Neural cell (in vitro differentiated cells): ENCODE data around the gene LY6G6D. TPM values are rescaled to one million over a fixed set of nuclear protein-coding genes. Genes with fewer than 3 reads are reported as not detected.

Experiments
- H2AFZ ChIP-seq: fragments of 200-600, 300-800 bp; sonication (generic), shearing (Covaris generic); 2 replicates; pipeline ENCODE4 v1.6.0; 2014; ENCODE audit warnings: low read depth, mild to moderate bottlenecking, antibody characterized with exemption, low read length, moderate library complexity
- H3F3A ChIP-seq: fragments of 200-600 bp; shearing (Covaris generic); 2 replicates; pipeline ENCODE4 v1.6.1; 2016; ENCODE audit warnings: mild to moderate bottlenecking, moderate library complexity, mixed read lengths, antibody characterized with exemption, low read length; ENCODE audit not compliant: insufficient read depth, poor library complexity, severe bottlenecking
- H3K27ac ChIP-seq: fragments of 200-600, 300-800 bp; sonication (generic), shearing (Covaris generic); 2 replicates; pipeline ENCODE4 v1.5.1; 2014; ENCODE audit warnings: mild to moderate bottlenecking, low read length, moderate library complexity
- H3K27me3 ChIP-seq: fragments of 300-800, 200-600 bp; sonication (generic), shearing (Covaris generic); 2 replicates; pipeline ENCODE4 v1.6.0; 2014; ENCODE audit warnings: mild to moderate bottlenecking, low read depth, low read length, moderate library complexity; ENCODE audit not compliant: insufficient read depth
- H3K36me3 ChIP-seq: fragments of 300-800, 200-600 bp; sonication (generic), shearing (Covaris generic); 2 replicates; pipeline ENCODE4 v1.5.1; 2014; ENCODE audit warnings: mild to moderate bottlenecking, antibody characterized with exemption, low read length, moderate library complexity; ENCODE audit not compliant: insufficient read depth
- H3K4me2 ChIP-seq: fragments of 300-800, 200-600 bp; sonication (generic), shearing (Covaris generic); 2 replicates; pipeline ENCODE4 v1.6.0; 2014; ENCODE audit warnings: mild to moderate bottlenecking, low read length
- H3K4me3 ChIP-seq: fragments of 300-800, 200-600 bp; sonication (generic), shearing (Covaris generic); 2 replicates; pipeline ENCODE4 v1.5.1; 2014; ENCODE audit warnings: mild to moderate bottlenecking, low read length, moderate library complexity
- H3K79me2 ChIP-seq: fragments of 200-600 bp; shearing (Covaris generic); replicated peaks from 2 replicates; pipeline ENCODE4 v1.6.0; 2014; ENCODE audit warnings: mild to moderate bottlenecking, low read length, moderate library complexity; ENCODE audit not compliant: insufficient read depth
- H3K9ac ChIP-seq: fragments of 300-800, 200-600 bp; sonication (generic), shearing (Covaris generic); 2 replicates; pipeline ENCODE4 v1.6.1; 2016; ENCODE audit warnings: mild to moderate bottlenecking, low read length, mixed read lengths
- H3K9me2 ChIP-seq: fragments of 200-600 bp; shearing (Covaris generic); 2 replicates; pipeline ENCODE4 v1.6.1; 2016; ENCODE audit warnings: mild to moderate bottlenecking, low read length, mixed read lengths; ENCODE audit not compliant: insufficient read depth
- H3K9me3 ChIP-seq: fragments of 200-600, 300-800 bp; sonication (generic), shearing (Covaris generic); 2 replicates; pipeline ENCODE4 v1.6.1; 2016; ENCODE audit warnings: mild to moderate bottlenecking, mixed run types, low read length, moderate library complexity, mixed read lengths
- H4K20me1 ChIP-seq: fragments of 200-600 bp; shearing (Covaris generic); 2 replicates; pipeline ENCODE4 v1.6.1; 2016; ENCODE audit warnings: mild to moderate bottlenecking, mixed run types; ENCODE audit not compliant: insufficient read depth
- EP300 ChIP-seq: fragments of 450-650 bp; conservative IDR thresholded peaks from 2 replicates; pipeline ENCODE4 v1.6.1; 2014; ENCODE audit warnings: antibody characterized with exemption, mild to moderate bottlenecking, moderate library complexity; ENCODE audit not compliant: poor library complexity, severe bottlenecking
- EZH2 ChIP-seq: fragments of 200-600, 300-800 bp; shearing (Covaris generic), sonication (generic); IDR thresholded peaks from 2 replicates; pipeline ENCODE4 v1.6.1; 2014; ENCODE audit warnings: antibody characterized with exemption, low read length, borderline replicate concordance, mild to moderate bottlenecking; ENCODE audit not compliant: insufficient read depth, poor library complexity, severe bottlenecking
- MXI1 ChIP-seq: fragments of 450-650 bp; conservative IDR thresholded peaks from 2 replicates; pipeline ENCODE4 v1.6.1; 2014; ENCODE audit warnings: antibody characterized with exemption, mild to moderate bottlenecking; ENCODE audit not compliant: poor library complexity, severe bottlenecking
- POLR2AphosphoS5 ChIP-seq: IDR thresholded peaks from 2 replicates; pipeline ENCODE4 v1.6.1; 2012
- RAD21 ChIP-seq: fragments of 450-650 bp; conservative IDR thresholded peaks from 2 replicates; pipeline ENCODE4 v1.6.1; 2014; ENCODE audit warnings: antibody characterized with exemption, mild to moderate bottlenecking, moderate library complexity
- REST ChIP-seq: IDR thresholded peaks from 2 replicates; pipeline ENCODE4 v1.6.1; 2012; ENCODE audit warnings: borderline replicate concordance
- SMC3 ChIP-seq: fragments of 450-650 bp; conservative IDR thresholded peaks from 2 replicates; pipeline ENCODE4 v1.6.1; 2014; ENCODE audit warnings: antibody characterized with exemption, mild to moderate bottlenecking, moderate library complexity; ENCODE audit not compliant: poor library complexity
- TAF1 ChIP-seq: IDR thresholded peaks from 2 replicates; pipeline ENCODE4 v1.6.1; 2012; ENCODE audit warnings: low read depth
- polyA plus RNA-seq: library from polyadenylated mRNA; depleted of rRNA; stranded (reverse); fragments of >200 nt; gene quantifications from 2 replicates; pipeline ENCODE4 v1.2.3, GENCODE V29; 2014
- TF ChIP-seq, protein P1 (sequence below): fragments of 450-650 bp; IDR thresholded peaks from 2 replicates; pipeline ENCODE4 v1.5.1; 2014; ENCODE audit warnings: antibody characterized with exemption, mild to moderate bottlenecking, moderate library complexity; ENCODE audit not compliant: poor library complexity, severe bottlenecking

The LY6G6D gene
- polyA plus RNA-seq, 1 donor from 2014 or later = not detected

DNA sequence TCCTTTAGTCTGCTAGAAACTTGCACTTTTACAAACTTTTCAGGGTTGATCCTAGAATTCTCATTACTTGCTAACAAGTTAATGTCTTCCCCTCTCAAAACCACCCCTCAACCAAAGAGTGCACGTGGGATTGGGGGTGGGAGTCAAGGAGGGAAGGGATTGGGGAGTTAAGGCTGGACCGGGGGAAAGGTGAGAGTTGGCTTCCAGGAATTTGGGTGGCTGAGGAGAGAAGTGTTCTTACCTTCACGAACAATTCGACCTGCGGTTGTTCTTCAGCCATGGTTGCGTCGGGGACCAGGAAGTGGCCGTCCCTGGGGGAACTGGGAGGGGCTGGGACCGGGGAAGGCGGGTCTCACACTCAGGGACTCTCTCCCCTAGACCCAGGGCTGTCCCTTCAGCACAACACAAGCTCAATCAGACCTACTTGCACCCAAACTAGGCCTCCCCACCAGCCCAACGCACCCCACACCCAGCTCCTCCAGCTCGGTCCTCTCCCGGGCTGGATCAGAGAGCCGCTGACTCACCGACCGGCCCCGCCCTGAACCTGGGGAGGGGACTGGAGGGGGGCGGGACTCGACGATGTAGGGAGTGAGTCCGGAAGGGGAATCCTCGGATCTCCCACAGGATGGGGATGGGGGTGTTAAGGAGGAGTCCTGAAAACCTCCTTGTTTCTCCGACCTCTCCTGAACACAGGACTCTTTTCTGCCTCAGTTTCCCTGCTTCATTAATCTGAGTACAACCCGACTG, 21.0 kb downstream of the LY6G6D start, which contains the start of gene CLIC1:
CLIC1 (minus strand) TSS at position 510 of the 747 bp plus-strand sequence; CDS start at position 280, 230 bp downstream.
- Histone ChIP-seq H3K9ac (peak within 1 kb of the TSS; percentile 49), H3K27ac (no peak within 1 kb of the TSS), H3K4me2 (no peak within 1 kb of the TSS), H3K9me2 (no peaks in the 10 kb centered on the region), H3F3A (no peaks in the 10 kb centered on the region), H3K79me2 (no peaks in the 10 kb centered on the region), H3K4me3 (peak within 1 kb of the TSS; percentile 52), H3K36me3 (no peaks in the 10 kb centered on the region), H3K27me3 (no peaks in the 10 kb centered on the region), H4K20me1 (no peaks in the 10 kb centered on the region), H2AFZ (peak within 1 kb of the TSS; percentile 65), H3K9me3 (no peaks in the 10 kb centered on the region)
- TF ChIP-seq POLR2AphosphoS5 = no peak

GRCh38 chr6:31736768-31737314, 21.7 kb downstream of the LY6G6D start:
- Histone ChIP-seq H3K9me2 (no peaks in the 10 kb centered on the region), H3K27ac (no peak overlapping the region), H3K79me2 (no peaks in the 10 kb centered on the region), H3K9ac (no peak overlapping the region), H3K4me2 (no peak overlapping the region), H3K4me3 (no peak overlapping the region), H3K36me3 (no peaks in the 10 kb centered on the region), H4K20me1 (no peaks in the 10 kb centered on the region), H3K27me3 (no peaks in the 10 kb centered on the region), H3K9me3 (no peaks in the 10 kb centered on the region), H3F3A (no peaks in the 10 kb centered on the region), H2AFZ (no peak overlapping the region)
- no peak for TF ChIP-seq RAD21
- TF ChIP-seq SMC3 = no peak
- TF ChIP-seq MXI1 = no peak
- TF ChIP-seq POLR2AphosphoS5 = no peak
- no peak for TF ChIP-seq REST
- TF ChIP-seq TAF1 = no peak
- TF ChIP-seq EZH2 = no peak

GRCh38 chr6:31737315-31737990, 22.3 kb downstream of the LY6G6D start:
- Histone ChIP-seq H3K36me3 (no peaks in the 10 kb centered on the region), H3K9me2 (no peaks in the 10 kb centered on the region), H3K4me3 (no peak overlapping the region), H3K9me3 (no peaks in the 10 kb centered on the region), H2AFZ (no peak overlapping the region), H3K27me3 (no peaks in the 10 kb centered on the region), H3F3A (no peaks in the 10 kb centered on the region), H3K4me2 (no peak overlapping the region), H3K79me2 (no peaks in the 10 kb centered on the region), H3K9ac (no peak overlapping the region), H3K27ac (no peak overlapping the region), H4K20me1 (no peaks in the 10 kb centered on the region)
- TF ChIP-seq RAD21 (no peak), SMC3 (no peak), REST (no peak), TAF1 (no peak), POLR2AphosphoS5 (no peak), MXI1 (no peak), EZH2 (no peak), EP300 (no peak)
- TF ChIP-seq, protein P1, sequence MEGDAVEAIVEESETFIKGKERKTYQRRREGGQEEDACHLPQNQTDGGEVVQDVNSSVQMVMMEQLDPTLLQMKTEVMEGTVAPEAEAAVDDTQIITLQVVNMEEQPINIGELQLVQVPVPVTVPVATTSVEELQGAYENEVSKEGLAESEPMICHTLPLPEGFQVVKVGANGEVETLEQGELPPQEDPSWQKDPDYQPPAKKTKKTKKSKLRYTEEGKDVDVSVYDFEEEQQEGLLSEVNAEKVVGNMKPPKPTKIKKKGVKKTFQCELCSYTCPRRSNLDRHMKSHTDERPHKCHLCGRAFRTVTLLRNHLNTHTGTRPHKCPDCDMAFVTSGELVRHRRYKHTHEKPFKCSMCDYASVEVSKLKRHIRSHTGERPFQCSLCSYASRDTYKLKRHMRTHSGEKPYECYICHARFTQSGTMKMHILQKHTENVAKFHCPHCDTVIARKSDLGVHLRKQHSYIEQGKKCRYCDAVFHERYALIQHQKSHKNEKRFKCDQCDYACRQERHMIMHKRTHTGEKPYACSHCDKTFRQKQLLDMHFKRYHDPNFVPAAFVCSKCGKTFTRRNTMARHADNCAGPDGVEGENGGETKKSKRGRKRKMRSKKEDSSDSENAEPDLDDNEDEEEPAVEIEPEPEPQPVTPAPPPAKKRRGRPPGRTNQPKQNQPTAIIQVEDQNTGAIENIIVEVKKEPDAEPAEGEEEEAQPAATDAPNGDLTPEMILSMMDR = no peak
